HL-60/S4 (cell line): ENCODE data around the gene MMAB.

Experiments
- in situ Hi-C: fragments of 300-500 bp; cut with MboI; formaldehyde crosslinking; loops from 2 replicates; pipeline ENCODE4 v1.14.3; 2022; ENCODE audit warnings: low sequenced_read_pairs

Gene MMAB

GRCh38 chr12:109542014-109542413, 31.3 kb downstream of the MMAB start:
- in situ Hi-C loops, result no loop called here

GRCh38 chr12:109541413-109541726, 31.9 kb downstream of the MMAB start:
- in situ Hi-C loops, result no loop called here

DNA sequence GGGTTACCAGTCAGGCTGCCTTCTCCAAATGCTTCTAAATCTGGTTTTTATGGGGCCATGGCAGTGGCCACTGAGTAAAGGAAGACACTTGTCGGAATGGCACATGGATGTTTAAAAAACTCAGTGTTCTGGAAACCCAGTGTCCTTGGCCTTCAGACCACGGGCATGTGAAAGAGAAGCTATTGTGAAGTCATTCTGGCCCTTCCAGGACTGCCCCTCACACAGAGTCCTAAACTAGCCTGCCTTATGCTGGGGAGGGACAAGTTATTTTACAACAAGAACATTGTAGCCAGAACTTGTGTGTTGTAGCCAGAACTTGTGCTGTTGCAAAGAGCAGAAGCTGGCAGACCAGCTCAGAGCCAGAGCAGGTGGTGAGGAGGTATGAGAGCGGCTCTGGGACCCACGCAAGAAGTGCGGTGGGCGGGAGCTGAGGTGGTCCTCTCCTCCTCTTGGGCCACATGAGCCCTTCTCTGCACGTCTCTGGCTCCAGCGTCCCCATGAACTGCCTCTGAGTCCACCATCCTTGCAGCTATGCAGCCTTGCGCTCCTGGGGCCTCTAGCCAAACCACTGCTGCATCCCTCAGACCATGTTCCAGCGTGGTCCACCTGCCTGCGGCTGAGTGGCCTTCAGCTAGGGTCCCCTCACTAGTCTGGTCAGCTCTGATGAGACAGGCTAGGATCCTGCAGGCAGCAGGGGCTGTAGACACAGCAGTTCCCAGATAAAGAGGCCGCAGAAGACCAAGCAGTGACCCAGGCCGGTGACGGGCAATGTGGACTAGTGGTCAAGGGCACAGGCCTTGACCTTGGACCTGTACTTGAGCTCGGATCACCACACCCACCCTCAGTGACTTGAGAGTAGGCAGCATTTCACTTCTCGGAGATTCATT, 32.5 kb downstream of the MMAB start:
- in situ Hi-C loops, result no loop called here

DNA sequence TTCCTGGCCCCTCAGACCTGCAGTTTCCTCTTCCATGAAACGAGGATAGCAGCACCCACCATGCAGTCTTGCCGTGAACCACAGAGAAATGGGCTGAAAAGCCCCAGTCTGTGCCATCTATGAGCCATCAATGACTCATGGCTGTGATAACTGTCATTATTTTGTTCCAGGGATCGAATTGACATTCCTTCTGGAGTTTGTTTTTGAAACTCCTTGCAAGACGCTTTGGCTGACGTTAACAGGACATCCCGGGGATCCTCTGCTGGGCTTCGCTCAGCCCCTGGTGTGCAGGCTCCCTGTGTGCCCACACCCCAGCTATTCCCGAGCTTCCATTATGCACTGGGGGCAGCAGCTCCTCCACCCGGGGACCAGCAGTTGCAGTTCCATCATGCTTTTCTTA, 33.8 kb downstream of the MMAB start:
- in situ Hi-C loops, result no loop called here

- in situ Hi-C loops, result no loop called here
These were observed 35.0 kb downstream of the MMAB start for GRCh38 chr12:109538191-109538863.

DNA sequence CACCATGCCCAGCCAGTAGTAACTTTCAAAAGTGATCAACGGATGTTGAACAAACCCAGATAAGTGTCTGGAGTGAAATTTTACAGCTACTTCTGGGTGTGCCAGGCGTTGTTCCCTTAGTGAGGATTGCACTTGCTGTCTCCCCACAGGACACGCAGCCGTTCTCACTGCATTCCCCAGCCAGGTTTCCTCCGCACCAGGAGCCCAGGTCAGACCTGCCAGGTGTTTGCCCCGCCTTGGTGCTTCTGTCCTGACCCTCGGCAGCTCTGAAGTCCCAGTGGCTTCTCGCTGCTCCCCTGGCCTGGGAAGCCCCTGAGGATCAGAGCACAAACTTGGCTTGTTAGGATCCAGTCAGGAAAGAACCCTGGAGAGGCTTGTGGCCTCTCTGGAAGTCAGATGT, 36.2 kb downstream of the MMAB start:
- in situ Hi-C loops, result no loop called here

DNA sequence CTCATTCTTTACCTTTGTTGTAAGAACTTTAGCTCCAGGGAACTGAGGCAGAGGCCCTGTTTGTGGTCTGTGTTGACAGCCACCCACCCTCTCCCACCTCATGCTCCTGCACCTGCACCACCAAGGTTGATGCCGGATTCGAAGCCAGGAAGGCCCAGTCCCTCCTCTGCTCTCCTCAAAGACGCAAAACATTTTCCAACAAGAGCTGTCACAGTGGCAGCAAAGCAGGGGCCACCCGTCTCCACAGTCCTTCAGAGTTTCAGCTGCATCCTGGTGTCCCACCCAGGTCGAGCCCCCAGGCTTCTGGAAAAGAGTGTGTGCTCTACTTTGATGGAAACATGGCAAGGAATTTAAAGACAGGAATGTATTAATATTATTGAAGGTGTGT, 37.4 kb downstream of the MMAB start:
- in situ Hi-C loops, result no loop called here

GRCh38 chr12:109535231-109535862, 38.0 kb downstream of the MMAB start:
- in situ Hi-C loops, result no loop called here

GRCh38 chr12:109534456-109534855, 38.8 kb downstream of the MMAB start:
- in situ Hi-C loops, result no loop called here

- in situ Hi-C loops, result no loop called here
These were observed 39.9 kb downstream of the MMAB start for GRCh38 chr12:109533487-109533740.

GRCh38 chr12:109532721-109533486, 40.4 kb downstream of the MMAB start:
- in situ Hi-C loops, result no loop called here

GRCh38 chr12:109531411-109531810, 41.9 kb downstream of the MMAB start:
- in situ Hi-C loops, result no loop called here

GRCh38 chr12:109529691-109530640, 43.3 kb downstream of the MMAB start:
- in situ Hi-C loops, result no loop called here

DNA sequence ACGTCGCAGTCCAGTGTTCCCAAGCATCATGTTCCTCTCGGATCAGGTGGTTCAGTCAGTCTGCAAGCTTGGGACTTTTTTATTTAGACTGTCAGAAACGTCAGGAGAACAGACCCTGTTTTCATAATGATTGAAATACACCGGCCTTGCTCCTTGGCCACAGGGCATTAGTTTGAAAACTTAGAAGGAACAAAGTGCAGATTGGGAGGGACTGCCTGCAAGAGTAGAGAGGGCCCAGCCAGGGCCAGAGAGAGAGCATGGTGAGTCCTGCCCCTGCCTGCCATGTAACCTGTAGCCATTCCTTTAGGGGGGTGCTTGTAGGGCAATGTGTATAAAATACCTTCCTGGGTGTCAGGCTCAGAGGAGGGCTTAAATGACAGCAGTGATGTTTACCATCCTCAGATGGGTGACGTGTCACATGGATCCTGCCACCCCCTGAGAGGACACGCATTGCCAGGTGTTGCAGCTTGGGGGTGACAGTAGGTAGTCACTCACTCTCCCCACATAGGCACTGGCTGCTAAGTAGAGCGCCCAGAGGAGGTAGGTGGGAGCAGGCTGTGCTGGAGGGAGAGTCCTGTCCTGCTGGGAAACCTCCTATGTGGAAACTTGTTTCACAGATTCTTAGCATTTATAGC, 45.7 kb downstream of the MMAB start:
- in situ Hi-C loops, result no loop called here

- in situ Hi-C loops, result no loop called here
These were observed 48.1 kb downstream of the MMAB start for GRCh38 chr12:109525279-109525585.

GRCh38 chr12:109524466-109525278, 48.6 kb downstream of the MMAB start:
- in situ Hi-C loops, result no loop called here

- in situ Hi-C loops, result no loop called here
These were observed 49.8 kb downstream of the MMAB start for GRCh38 chr12:109523504-109523903.

- in situ Hi-C loops, result no loop called here
These were observed 50.2 kb downstream of the MMAB start for GRCh38 chr12:109523071-109523470.

DNA sequence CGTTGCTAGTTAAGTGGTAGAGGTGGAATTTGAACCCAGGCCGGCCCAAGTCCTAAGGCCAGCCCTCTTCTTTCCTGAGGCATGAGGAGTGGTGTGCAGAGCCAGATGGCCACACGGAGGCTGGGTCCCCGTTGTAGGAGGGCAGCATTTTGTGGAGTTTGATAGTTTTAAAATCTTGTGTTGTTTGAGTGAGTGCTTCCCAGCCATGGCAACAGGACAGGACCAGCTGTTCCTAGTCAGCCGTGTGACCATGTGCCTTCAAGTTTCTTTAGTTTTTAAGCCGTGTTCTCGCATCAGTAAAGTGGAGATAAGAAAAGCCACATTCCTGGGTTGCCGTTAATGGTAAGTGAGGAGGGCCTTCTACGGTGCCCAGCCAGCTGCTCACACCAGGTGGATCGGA, 51.5 kb downstream of the MMAB start:
- in situ Hi-C loops, result no loop called here
